ENCODE measurements around the gene EXOG. TPM values are rescaled to one million over a fixed set of nuclear protein-coding genes. Genes with fewer than 3 reads are reported as not detected.

EXOG gene
- total RNA-seq, 4 donors from 2014 or later = 5.8 to 12.9 (median 9.0) TPM

DNA sequence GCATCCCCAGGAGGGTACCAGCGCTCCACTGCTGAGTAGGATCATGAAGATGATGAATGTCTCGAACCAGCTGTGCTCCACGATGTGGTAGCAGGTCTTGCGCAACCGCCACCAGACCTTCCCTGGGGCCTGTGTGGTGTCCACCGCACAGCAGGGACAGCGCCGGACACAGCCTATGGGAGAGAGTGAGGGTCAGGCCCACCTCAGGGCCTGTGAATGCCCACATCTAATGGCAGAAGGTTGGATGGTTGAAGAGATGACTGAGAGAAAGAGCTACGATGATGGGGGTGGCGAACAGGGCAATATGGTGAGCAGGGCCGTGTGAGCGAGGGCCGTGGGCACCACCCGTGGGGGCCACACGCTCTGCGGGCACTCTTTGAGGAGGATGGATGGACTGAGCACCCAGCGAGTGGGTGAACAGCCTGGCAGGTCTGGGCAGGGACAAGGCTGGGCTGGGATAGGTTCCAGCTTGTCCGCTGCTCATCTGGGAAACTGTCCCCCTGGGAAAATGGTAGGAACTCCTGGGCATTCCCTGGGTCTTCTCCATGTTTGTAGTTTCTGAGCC lies 79.2 kb downstream of the EXOG start:
- DNase-seq (ENCODE audit: low spot score) = no peak
- TF ChIP-seq, protein P1, sequence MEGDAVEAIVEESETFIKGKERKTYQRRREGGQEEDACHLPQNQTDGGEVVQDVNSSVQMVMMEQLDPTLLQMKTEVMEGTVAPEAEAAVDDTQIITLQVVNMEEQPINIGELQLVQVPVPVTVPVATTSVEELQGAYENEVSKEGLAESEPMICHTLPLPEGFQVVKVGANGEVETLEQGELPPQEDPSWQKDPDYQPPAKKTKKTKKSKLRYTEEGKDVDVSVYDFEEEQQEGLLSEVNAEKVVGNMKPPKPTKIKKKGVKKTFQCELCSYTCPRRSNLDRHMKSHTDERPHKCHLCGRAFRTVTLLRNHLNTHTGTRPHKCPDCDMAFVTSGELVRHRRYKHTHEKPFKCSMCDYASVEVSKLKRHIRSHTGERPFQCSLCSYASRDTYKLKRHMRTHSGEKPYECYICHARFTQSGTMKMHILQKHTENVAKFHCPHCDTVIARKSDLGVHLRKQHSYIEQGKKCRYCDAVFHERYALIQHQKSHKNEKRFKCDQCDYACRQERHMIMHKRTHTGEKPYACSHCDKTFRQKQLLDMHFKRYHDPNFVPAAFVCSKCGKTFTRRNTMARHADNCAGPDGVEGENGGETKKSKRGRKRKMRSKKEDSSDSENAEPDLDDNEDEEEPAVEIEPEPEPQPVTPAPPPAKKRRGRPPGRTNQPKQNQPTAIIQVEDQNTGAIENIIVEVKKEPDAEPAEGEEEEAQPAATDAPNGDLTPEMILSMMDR (IDR thresholded peaks at IDR 0.05) = no peak
- ATAC-seq (ENCODE audit: low FRiP score) = no peak

Small RNAs within 50 kb of the gene (small RNA-seq; reads per million reads assigned to genes)
- gene RF00019 = not detected

Other genes with a start within 250 kb of the EXOG start
- 1 to 10 TPM in 1 of 4 donors, under 1 TPM in 3; 0.48 to 2.5 (median 0.94) TPM for gene SLC22A13, start 230.5 kb upstream of the EXOG start, total RNA-seq
- under 1 TPM in 2 of 4 donors, not detected in 2; 0.24 to 0.65 TPM for gene SLC22A14, start 214.0 kb upstream of the EXOG start, total RNA-seq
- gene XYLB, start 149.6 kb upstream of the EXOG start, total RNA-seq = 1 to 10 TPM; 2.1 to 4.1 (median 3.3) TPM
- gene ACVR2B, start 42.5 kb upstream of the EXOG start, total RNA-seq = 1 to 10 TPM; 2.7 to 9.9 (median 4.3) TPM
- gene SCN5A, start 153.3 kb downstream of the EXOG start, total RNA-seq = under 1 TPM in 3 of 4 donors, not detected in 1; 0.06 to 0.79 (median 0.09) TPM